NCI-H1092 (cell line): Measurements from ENCODE around the gene WDFY4.

Source experiments
- DNase-seq: peaks from one replicate; lab custom pipeline; 2025; lab: John Stamatoyannopoulos, UW

Gene WDFY4

DNA sequence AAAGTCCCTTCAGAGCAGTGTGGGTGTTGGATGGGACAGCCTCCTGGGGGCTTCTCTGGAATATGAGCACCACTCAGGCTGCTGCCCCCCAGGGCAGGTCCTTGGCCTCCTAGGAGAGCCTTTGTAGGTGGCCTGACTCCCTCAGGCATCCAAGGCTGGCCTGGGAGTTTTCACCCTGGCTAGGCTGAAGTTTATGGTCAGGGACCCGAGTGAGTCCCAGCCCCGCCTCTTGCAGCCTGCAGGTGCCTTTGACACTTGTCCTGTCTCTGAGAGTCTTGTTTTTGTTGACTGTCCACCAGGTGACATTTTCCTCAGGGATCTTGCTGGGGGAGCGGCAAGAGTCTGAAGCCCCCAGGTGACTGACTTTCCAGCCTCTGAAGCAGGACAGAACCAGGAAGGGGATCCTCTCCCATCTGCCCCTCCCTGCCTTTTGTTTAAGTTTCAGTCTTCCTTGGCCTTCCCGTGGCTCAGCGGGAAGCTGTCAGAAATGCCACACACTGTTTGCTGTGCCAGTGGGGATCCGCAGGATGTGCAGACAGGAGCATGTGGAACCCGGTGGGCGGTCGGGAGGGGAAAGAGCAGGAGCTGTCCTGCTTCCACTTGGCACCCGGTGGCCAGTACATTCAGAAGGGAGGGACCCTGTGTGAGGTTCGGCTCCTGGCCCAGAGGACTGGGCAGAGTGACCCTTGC is 195.5 kb downstream of the WDFY4 start:
- no peak for DNase-seq

DNA sequence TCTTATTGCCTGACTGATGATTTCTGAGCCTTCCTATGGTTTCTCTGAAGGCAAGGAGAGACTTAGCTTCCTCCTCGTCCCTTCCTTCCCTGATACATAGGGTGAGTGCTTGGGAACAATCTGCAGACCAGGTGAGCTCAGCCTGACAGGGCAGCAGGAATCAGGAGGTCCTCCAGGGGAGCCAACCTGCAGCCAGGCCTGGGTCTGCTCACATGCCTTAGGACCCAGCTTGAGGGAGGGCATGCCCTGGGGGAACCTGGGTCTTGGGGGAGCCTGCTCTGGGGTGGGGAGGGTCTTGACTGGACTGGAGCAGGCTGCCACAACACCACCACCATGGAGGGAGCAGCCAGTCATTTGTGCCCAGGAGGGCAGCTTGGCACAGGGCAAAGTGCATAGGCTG is 197.3 kb downstream of the WDFY4 start:
- no peak for DNase-seq

DNA sequence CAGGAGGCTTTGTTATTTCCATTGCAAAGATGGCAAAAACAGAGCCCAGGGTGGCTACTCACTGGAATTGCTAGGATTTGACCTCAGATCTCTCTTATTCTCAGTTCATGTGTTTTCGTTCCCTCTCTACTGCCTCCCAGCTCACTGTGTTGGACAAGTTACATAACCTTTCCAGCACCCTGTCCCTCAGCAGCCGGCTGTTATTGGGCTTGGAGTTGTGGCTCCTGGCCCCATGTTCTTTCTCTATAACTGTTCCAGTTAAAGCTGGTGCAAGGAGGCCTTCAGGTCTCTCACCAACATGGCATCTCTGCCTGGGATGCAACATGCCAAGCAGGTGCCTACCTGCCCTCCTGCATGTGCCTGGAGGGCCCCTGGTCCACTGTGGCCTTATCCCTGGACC is 198.2 kb downstream of the WDFY4 start:
- DNase-seq = no peak

DNA sequence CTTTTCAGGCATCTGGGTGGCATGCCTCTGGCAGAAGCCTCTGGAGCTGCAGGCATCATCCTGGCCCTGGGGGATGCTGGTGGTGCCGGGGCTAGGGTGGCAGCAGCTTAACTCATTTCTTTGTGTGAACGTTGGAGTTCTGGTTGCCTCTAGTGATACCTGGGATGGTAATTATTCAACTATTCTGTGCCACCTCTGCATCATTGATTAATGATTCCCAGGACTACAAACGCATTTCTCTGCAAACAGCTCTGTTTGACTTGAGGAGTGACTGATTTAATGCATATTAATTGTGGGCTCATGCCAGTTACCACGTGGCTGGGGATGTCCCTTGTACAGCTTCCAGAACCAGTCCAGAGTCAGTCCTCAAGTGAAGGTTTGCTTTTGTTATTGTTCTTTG is 199.0 kb downstream of the WDFY4 start:
- no peak for DNase-seq

DNA sequence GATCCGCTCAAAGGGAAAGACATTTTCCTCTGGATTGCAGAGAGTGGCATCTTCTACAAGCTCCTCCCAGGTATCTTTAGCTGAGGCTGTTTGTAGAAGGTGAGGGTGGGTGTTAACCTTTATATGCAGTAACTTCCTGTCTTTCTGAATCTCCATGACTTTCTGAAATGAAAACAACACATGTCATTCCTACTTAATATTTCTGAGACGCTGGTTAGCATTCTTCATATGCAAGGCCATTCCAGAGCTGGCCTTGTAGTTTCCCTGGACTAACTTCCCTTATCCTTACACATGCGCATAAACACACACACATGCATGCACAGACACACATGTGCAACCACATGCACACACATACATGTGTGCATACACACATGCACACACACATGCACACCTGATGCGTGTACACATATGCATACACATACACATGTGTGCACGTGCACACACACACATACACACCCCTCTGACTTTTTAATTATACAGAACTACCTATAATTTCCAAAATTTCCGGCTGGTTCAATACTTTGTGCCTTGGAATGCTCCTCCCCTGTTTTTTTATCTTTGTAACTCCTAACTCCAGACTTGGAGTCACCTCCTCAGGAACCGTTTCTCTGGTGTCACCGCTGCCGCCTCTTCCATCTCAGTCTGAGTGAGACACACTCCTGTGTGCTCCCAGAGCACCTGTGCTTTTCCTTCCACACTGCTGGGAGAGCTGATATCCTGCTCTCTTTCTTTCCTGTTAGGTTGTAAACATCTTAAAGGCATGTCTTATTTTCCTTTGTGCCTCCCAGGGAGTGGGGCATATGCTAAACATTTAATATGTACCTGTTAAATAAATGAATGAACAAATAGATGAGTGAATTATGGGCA is 199.7 kb downstream of the WDFY4 start:
- no peak for DNase-seq

DNA sequence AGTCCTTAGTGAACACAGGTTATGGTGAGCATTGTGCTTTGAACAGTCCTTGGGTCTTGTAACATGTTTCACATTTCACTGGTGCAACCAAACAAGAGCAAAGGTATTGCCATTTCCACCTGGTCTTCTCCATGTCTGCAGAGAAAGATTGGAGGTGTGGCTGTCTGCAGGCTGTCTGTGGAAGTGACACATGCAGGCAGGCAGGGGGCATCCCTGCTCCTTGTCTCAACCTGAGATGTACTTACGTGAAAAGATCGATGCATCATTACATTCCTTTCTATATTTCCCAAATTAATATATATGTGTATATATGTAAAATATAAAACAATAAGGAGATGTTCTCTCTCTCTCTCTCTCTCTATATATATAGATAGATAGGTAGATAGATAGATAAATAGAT is 200.7 kb downstream of the WDFY4 start:
- DNase-seq = no peak

DNA sequence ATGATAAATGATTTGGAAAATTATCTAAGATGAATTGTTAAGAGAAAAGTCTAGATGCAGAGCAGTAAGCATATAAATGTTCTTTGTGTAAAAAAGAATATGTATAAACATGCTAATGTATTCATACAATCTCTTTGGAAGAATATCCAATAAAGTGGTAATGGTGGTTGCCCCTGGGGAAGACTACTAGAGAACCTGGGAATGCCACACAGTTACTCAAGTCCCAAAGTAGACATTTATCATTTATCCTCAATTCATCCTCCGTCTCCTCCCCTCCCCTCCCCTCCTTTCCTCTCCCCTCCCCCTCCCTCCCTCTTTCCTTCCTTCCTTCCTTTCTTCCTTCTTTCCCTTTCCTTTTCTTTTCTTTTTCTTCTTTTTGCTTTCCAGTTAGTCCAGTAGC is 203.3 kb downstream of the WDFY4 start:
- no peak for DNase-seq

DNA sequence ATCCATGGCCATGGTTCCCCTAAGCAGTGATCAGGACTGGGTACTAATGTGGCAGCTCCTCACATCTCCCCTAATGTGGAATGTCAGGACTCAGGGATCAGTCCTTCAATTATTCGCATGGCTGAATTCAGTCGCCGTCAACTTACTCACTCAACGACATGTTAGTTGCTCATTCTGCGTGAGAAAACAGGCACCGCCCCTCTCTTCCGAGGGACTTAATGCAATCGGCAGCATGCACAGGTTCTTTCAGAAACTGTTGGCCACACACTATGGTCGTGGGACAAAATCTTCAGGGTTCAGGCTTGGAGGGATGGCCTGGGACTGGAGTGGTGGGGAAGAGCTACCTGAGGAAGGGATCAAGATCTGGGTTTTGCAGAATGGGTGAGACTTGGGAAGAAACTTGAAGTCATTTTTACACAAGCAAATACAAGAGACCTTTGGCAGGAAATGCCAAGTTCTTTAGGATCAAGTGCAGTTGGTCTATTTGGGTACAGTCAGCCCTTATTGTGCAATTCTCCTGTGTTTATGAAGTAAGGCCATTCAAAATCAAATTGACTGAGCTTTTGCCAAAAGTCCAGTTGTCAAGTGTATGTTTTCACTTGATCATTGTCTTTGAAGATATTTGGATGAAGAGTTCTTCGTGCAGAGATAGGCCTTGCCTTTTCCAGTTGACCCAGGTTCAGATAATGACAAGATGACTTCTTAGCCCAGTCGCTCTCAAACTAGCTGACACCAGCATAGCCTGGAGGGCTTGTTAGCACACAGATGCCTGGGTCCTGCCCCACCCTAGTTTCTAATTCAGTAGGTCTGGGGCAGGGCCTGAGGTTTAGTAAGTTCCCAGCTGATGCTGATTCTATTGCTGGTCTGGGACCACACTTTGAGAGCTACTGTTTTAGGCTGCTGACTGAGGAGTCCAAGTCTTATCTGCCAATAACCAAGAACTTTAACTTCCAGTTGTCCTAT is 206.5 kb downstream of the WDFY4 start:
- DNase-seq = no peak

DNA sequence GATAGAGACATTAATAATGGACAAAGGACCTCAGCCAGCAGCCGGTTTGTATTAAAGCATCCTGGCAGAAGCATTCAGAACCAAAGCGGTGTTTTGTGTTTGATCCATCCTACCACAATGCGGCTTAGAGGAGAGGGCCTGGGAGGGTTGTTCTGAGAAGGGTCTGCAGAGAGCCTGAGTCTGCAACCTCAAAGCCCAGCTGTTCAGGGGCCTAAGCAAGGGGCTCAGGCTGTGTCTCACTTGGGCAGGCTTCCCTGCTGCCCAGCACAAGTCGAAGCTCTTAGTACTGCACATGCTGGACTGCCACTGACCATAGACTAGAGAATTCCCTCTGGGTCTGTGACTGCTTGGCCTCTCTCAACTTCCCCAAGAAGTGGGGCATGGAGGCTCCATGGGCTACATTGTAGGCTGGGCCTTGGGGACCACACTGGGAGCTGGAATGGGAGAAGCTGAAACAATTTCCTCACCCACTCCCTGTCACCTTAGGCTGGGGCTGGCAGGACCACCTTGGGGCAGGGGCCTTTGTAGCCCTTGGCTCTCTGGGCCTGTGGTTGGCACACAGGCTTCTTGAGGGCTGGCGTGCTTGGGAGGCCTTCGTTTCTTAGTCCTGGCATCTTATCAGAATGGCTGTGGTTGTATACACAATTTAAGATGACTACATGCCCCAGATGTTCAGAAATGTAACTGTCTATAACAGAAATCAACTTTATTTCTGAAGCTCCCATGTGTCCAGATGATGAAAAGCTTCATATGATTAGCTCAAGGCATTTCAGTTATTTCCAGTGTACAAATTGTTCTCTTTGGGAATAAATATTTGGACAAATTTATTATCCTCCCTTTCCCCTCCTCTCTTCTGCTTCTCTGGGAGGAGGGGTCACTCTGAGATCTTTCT is 210.5 kb downstream of the WDFY4 start:
- DNase-seq = no peak

DNA sequence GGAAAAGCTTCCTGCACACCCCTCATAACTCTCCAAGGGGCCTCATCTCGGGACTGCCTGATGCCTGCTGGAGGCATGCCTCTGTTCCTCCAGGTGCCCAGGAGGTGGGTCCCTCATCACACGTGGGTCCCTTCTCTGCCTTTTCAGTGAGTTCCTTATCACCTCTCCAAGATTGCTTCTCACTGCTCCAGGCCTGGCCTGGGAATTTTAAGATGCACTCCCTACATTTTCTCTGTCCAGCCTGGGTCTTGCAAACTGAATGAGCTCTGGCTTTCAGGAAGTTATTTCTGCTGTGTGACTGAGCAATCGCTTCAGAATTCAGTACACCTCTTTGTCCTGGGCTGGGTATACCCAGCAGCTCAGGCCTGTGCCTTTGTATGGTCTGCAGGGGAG is 211.1 kb downstream of the WDFY4 start:
- DNase-seq = no peak

DNA sequence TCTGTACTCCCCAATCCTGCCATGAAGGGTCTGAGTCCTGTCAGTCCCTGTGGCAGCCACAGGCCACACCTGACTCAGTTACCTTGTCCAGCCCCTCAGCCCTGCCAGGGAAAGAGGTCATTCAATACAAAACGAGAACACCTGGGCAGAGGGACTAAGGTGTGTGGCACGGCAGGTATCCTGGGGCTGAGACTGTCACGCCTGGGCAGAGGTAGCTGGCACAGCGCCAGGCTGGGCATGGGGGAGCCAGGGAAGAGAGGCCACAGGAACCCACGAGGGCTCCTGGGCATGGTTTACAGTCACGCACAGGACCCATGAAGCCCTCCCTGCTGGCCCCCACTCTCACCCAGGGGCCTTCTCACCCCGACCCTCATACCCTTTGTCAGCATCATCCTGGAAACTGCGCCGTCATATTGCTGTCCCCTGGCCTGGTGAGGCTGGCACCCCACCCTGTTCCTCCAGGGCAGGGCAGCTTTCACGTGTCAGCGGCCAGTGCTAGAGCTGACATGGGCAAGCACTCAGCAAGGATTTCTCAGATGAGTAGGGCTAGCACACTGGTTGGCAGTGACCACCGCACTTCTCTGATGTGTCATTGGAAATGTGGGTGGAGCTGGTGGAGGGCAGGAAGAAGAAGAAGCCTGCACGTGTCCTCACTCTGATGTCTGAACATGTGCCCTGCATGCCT is 212.2 kb downstream of the WDFY4 start:
- DNase-seq = no peak

DNA sequence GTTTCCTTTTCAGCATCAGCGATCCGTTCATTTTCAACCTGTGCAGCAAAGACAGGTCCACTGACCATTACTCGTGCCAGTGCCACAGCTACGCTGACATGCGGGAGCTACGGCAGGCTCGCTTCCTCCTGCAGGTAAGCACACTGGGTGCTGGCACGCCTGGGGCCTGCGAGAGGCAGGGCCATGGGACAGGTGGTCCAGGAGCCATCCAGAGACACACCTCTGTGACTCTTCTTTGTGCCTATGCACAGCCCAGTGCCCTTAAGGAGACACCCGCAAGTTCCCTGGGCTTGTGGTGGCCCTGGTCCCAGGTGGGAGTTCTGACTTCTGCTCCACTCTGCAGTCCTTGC is 212.7 kb downstream of the WDFY4 start:
- no peak for DNase-seq

DNA sequence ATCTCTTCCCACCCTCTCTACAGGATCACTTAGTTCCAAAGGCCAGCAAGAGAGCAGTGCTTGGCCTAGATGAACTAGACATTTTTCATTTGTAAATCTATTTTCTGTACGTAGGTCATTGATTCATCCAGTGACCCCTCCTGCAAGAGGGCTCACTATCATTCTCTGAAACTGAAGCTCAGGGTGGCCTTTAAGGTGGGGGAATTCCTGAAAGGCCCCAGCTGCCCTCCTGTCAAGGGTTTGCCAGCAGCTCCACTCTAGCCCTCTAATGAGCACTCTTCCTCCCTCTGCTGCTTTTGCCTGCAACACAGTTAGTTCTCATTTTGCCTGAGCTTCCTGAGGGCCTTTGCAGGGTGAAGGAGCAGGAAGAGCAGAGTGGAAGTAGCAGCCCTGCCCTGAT is 213.8 kb downstream of the WDFY4 start:
- no peak for DNase-seq

DNA sequence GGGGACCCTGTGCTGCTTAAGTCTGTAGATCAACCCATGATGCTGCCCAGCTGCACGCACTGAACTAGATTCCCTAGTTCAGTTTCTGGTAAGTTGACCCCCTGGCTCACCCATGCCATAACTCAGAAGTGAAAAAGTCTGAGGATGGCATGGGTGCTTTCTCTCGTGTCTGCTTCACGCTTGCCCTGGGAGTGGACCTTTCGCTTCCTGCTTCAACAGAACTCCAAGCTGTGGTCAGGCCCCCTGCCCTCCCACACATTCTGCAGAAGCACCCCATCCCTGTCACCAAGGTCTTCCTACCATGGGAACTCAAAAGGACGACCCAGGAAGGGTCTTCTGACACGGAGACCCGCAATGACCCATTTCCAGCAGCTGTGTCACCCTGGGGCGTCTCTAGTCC is 215.1 kb downstream of the WDFY4 start:
- DNase-seq = no peak

DNA sequence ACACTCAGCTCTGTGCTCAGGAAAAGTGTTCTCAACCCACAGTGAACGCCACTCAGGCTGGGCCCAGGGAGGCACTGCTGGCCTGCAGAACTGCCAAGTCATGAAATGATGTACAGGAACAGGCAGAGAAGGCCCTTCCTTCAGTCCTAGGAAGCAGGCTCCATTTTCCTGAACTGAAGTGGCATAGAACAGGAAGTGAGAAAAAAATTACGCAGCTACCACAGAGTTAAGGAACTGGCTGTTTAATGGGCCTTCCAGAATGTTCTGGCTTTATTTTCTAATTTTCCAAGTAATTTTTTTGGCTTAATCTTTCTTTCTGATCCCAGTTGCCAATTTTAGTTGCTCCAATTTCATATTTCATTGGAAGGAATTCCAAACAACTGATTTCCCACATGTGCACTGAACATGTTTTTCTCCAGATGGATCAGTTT is 215.7 kb downstream of the WDFY4 start:
- no peak for DNase-seq

DNA sequence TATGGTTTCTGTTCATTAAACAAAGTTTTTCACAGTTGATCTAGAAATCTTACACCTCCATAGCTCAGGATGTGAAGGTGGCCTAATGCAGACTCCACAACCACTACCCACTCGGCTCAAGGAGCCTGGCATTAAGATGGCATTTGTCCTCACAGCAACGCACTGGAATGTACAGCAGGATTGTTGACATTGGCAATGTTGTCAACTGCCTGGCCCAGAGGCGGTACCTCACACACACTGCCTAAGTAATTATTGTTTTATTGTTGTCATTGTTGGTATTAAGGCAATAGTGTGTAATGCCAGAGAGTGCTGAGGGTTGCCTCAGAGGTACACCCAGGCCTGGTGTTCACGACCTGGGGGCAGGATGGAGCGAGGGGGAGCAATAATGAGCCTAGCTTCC is 216.6 kb downstream of the WDFY4 start:
- DNase-seq = no peak

DNA sequence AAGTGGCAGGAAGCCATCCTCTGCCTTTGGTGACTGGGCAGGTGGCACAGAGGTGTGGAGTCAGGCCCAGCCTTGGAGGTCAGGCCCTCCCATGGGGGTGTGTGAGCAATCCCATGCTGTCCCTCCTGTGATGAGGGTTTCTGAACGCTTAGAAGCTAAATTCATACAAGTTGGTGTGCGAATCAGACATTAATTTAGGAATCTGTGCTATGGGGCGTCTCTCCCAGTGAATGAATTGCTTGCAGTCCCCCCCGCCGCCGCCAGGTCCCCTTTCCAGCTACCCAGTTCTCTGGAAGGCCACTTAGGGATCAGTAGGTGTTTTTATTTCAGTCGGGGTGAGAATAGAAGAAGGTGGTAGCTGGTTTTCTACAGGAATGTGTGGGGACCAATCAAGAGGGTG is 217.4 kb downstream of the WDFY4 start:
- DNase-seq = no peak

DNA sequence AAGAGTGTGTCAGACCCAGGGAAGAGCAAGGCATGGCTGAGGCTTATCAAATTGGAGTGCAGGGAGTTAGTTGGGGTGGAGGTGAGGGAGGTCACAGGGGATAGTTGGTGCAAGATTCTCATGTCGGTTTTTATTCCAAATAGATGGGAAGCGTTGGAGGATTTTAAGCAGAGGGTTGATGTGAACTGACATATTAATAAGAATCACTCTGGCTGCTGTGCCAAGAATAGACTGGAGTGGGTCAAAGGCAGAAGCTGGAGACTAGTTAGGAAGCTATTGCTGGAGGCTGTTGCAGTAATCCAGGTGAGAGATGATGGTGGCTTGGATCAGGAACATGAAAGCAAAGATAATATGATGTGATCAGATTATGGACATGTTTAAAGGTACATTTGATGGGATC is 218.5 kb downstream of the WDFY4 start:
- no peak for DNase-seq

DNA sequence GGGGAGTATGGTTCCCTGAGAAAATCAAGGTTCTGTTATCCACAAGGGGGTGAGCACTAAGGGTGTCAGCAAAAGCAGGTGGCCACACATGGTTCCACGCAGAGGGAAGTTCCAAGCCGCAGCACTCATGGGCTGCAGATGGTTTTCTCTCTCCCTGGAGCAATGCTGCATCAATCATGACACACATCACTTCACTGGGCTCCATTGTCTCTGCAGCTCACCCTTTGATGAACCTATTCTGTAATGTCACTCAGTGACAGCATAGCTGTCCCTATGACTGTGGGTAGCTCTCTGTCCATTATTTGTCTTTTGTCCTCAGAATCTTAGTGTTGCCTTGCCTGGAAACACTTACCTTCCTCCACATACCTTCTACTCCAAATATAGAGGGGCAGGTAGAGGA is 220.2 kb downstream of the WDFY4 start:
- no peak for DNase-seq

DNA sequence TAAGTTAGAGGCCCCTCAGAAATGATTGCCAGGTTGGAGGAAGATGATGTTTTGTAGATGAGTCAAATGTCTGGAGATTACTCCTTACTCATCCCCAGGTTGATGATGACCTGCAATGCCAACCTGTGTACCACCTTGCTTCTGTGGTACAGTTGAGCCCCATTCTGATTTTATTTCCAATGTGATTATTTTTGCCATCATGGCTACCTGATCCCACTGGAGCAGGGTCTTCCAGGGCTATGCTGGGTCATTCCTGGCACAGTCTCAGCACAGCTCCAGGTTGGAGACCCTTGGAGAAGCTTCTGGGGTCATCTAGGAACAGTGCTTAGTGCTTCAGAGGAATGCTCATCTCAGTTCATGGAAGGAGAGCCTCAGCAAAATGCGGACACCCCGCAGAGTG is 220.6 kb downstream of the WDFY4 start:
- DNase-seq = no peak

DNA sequence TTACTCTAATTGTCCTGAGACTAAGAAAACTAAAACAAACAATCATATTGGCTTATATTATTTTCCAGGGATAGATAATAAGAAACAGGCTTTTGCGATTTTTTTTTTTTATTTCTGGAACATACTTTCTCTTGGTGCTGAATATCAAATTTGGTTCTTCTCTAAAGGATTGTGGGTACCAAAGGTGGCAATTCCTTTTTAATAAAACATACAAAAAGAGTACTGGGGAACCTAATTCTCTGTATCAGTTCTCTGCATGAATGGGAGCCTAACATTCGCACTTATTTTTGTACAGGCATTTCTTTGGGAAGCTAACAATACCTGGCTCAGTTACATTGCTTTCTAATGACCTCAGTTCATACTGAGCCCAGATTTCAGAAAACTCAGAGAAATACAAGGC is 222.2 kb downstream of the WDFY4 start:
- no peak for DNase-seq
